A549 (cell line): ENCODE results near the gene FAF1.
A peak's percentile ranks its signal among the peaks of the same experiment; 100 is the strongest.

Source experiments
- BHLHE40 ChIP-seq: IDR thresholded peaks from 2 replicates; pipeline ENCODE4 v1.6.1; 2012; ENCODE audit warnings: low read depth, low read length, inconsistent platforms
- CHD2 ChIP-seq: fragments of 150-350 bp; IDR thresholded peaks from 2 replicates; pipeline ENCODE4 v1.6.1; 2014; ENCODE audit warnings: low read length; ENCODE audit not compliant: partially characterized antibody
- HDAC2 ChIP-seq: fragments of 200-600 bp; sonication (generic); IDR thresholded peaks from 2 replicates; pipeline ENCODE4 v1.6.1; 2016
- MAZ ChIP-seq: fragments of 150-350 bp; IDR thresholded peaks from 2 replicates; pipeline ENCODE4 v1.6.1; 2014; ENCODE audit warnings: antibody characterized with exemption, low read depth, low read length, borderline replicate concordance
- POLR2A ChIP-seq: IDR thresholded peaks from 2 replicates; pipeline ENCODE4 v1.6.1; 2012; ENCODE audit warnings: mild to moderate bottlenecking, low read length
- POLR2AphosphoS2 ChIP-seq: conservative IDR thresholded peaks from 2 replicates; pipeline ENCODE4 v1.6.1; 2012; ENCODE audit warnings: low read length, improper control_type of control experiment, inconsistent platforms
- RCOR1 ChIP-seq: fragments of 150-350 bp; IDR thresholded peaks from 2 replicates; pipeline ENCODE4 v1.6.1; 2014; ENCODE audit warnings: antibody characterized with exemption, low read length, low read depth
- SMC3 ChIP-seq: fragments of >200 bp; sonication (Bioruptor Twin); formaldehyde crosslinking; IDR thresholded peaks from 3 replicates; pipeline ENCODE4 v1.6.1; 2018; ENCODE audit warnings: inconsistent platforms
- TF ChIP-seq, protein P1 (sequence below): fragments of >200 bp; sonication (Bioruptor Twin); formaldehyde crosslinking; IDR thresholded peaks from 3 replicates; pipeline ENCODE4 v1.5.1; 2016
- TF ChIP-seq, protein P2 (sequence below): IDR thresholded peaks from 2 replicates; pipeline ENCODE4 v1.6.1; 2012
- TF ChIP-seq, protein P3 (sequence below): fragments of 450-650 bp; IDR thresholded peaks from 2 replicates; pipeline ENCODE4 v1.6.1; 2014; ENCODE audit warnings: antibody characterized with exemption

DNA sequence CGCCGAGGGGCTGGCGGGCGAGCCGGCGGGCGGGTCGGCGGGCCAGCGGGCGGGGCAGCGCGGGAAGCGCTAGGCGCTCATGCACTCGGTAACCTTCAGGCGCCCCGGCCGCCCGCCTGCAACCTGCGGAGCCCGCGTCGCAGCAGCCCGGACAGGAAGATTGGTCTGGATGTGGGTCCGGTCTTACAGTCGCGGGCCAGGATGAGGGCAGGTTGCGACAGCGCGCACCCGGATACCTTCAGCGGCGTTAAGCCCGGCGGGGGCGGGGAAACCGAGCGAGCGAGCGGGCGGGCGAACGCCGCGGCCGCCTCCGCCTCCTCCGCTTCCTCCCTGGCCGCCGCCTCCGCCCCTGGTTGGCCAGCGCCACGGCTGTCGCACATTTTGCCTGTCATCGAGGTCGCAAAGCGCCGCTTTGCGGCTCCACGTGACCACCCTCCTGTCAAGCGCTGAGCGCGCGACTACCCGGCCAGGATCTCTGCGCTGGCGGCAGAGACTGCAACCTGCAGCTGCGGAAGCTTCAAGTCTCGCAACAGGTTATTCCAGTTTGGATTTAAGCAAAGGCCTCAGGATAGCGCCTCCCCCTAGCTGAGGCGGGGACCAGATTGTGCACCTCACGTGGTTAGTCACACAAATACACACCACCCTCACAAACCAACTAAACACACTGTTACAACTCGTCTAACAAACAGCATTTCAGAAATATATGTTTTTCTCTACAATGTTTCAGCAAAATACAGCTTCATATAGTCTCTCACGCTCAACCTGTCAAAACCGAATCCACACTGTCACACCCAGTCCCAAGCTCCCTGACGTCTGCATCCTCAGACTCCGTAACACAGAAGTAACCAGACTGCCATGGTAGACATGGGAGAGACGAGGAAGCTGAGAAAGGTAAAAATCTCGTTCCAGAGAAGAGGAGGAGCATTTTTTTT, at the start of gene FAF1:
- TF ChIP-seq POLR2A (0 out of 2 replicates have a peak, but pooled peaks have one; percentile 11), BHLHE40 (no peak; the same call in 1 of the 2 replicates), SMC3 (0 out of 3 replicates have a peak, but pooled peaks have one; percentile 14), CHD2 (no peak), POLR2AphosphoS2 (no peak), HDAC2 (no peak), MAZ (no peak), RCOR1 (no peak)
- TF ChIP-seq, protein P1, sequence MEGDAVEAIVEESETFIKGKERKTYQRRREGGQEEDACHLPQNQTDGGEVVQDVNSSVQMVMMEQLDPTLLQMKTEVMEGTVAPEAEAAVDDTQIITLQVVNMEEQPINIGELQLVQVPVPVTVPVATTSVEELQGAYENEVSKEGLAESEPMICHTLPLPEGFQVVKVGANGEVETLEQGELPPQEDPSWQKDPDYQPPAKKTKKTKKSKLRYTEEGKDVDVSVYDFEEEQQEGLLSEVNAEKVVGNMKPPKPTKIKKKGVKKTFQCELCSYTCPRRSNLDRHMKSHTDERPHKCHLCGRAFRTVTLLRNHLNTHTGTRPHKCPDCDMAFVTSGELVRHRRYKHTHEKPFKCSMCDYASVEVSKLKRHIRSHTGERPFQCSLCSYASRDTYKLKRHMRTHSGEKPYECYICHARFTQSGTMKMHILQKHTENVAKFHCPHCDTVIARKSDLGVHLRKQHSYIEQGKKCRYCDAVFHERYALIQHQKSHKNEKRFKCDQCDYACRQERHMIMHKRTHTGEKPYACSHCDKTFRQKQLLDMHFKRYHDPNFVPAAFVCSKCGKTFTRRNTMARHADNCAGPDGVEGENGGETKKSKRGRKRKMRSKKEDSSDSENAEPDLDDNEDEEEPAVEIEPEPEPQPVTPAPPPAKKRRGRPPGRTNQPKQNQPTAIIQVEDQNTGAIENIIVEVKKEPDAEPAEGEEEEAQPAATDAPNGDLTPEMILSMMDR, result no peak; the same call in 2 of the 3 replicates
- TF ChIP-seq, protein P2, sequence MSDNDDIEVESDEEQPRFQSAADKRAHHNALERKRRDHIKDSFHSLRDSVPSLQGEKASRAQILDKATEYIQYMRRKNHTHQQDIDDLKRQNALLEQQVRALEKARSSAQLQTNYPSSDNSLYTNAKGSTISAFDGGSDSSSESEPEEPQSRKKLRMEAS, result peak; percentile 95
- TF ChIP-seq, protein P3, sequence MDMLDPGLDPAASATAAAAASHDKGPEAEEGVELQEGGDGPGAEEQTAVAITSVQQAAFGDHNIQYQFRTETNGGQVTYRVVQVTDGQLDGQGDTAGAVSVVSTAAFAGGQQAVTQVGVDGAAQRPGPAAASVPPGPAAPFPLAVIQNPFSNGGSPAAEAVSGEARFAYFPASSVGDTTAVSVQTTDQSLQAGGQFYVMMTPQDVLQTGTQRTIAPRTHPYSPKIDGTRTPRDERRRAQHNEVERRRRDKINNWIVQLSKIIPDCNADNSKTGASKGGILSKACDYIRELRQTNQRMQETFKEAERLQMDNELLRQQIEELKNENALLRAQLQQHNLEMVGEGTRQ, result peak; percentile 97
